IgD-negative memory B cell (primary cell): Measurements from ENCODE around the gene TEX53. TPM values are rescaled to one million over a fixed set of nuclear protein-coding genes. Genes with fewer than 3 reads are reported as not detected.

Experiments used
- H3K27ac Mint-ChIP-seq, 3 donors: one replicate each; pipeline ENCODE4 v1.8.0; 2020 to 2022; ENCODE audit warnings: mild to moderate bottlenecking in 3 of 3, mixed read lengths in 3 of 3, moderate library complexity in 1 of 3
- H3K27me3 Mint-ChIP-seq: one replicate; pipeline ENCODE4 v1.8.0; 2021; ENCODE audit warnings: mixed read lengths
- H3K36me3 Mint-ChIP-seq: one replicate; pipeline ENCODE4 v1.8.0; 2020; ENCODE audit warnings: mild to moderate bottlenecking, mixed read lengths
- H3K4me1 Mint-ChIP-seq, 3 donors: one replicate each; pipeline ENCODE4 v1.8.0; 2020 to 2022; ENCODE audit warnings: mixed read lengths in 3 of 3, mild to moderate bottlenecking in 1 of 3
- H3K4me3 Mint-ChIP-seq, 4 donors: one replicate each; pipeline ENCODE4 v1.8.0; 2020 to 2022; ENCODE audit warnings: mild to moderate bottlenecking in 4 of 4, mixed read lengths in 4 of 4, moderate library complexity in 3 of 4
- H3K9me3 Mint-ChIP-seq, 3 donors: one replicate each; pipeline ENCODE4 v1.8.0; 2020 to 2021; ENCODE audit warnings: mixed read lengths in 3 of 3, mild to moderate bottlenecking in 1 of 3
- polyA plus RNA-seq: library from polyadenylated mRNA; unstranded; fragments of 300-500 nt; fragmentation: Illumina TruSeq; gene quantifications from one replicate; pipeline ENCODE4 v1.2.3, GENCODE V29; 2021

TEX53 gene
- polyA plus RNA-seq, 1 donor from 2014 or later = not detected

- Mint-ChIP-seq H3K36me3 (no peaks in the 10 kb centered on the region), H3K4me1 (peaks cover 0 to 2% (median 0%) of the 10 kb centered on the region in 3 donors), H3K27ac (no peak overlapping the region), H3K4me3 (no peak overlapping the region), H3K27me3 (peaks cover 4% of the 10 kb centered on the region), H3K9me3 (peaks cover 0 to 3% (median 0%) of the 10 kb centered on the region in 3 donors)
Measured at GRCh38 chr9:114669961-114670360, 12.4 kb upstream of the TEX53 start.

DNA sequence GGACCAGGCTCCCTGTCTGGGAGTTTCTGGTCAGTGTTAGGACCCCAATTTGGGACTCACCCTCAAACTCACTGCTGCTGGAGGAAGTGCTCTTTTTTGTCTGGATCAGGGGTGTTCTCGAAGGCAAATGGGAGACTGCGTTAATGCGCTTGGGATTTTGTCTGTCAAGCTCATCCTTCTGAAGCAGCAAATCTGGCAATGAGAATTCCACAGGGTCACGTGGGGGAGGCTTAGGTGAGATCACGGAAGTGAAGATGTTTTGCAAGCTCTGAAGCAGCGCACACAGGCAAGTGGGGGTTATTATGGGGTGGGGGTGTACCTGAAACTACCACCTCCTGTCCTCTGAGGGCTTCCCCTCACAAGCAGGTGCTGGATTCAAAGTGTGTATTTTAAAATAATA lies 10.5 kb upstream of the TEX53 start:
- H3K36me3 Mint-ChIP-seq = no peaks in the 10 kb centered on the region
- no peak overlapping the region for H3K4me3 Mint-ChIP-seq
- H3K27ac Mint-ChIP-seq = no peak overlapping the region
- peaks cover 0 to 2% (median 0%) of the 10 kb centered on the region in 3 donors for H3K4me1 Mint-ChIP-seq
- peaks cover 3% of the 10 kb centered on the region for H3K27me3 Mint-ChIP-seq
- no peaks in the 10 kb centered on the region for H3K9me3 Mint-ChIP-seq

GRCh38 chr9:114666851-114667250 lies 9.2 kb upstream of the TEX53 start:
- Mint-ChIP-seq H3K4me3 (no peak overlapping the region), H3K36me3 (no peaks in the 10 kb centered on the region), H3K9me3 (no peaks in the 10 kb centered on the region), H3K27me3 (peaks cover 7% of the 10 kb centered on the region), H3K27ac (no peak overlapping the region), H3K4me1 (peaks cover 1 to 6% (median 5%) of the 10 kb centered on the region in 3 donors)

DNA sequence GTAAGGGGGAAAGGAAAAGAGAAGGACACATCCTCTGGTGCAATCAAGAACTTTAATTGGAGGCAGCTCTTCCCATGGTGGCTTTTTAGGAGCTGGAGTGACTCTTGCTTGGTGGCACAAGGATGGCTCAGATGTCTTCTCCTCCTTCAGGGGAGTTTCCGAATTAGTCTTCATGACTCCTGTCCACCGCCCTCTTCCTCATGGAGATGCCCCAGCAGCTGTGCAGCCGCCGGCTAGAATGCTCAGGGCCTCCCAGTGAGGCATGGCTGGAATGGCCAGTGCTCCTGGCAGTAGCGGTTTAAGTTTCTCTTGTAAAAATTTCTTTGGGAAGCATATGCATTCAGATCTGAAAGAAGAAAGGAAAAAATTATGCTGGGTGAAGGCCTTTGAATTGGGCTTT lies 8.8 kb upstream of the TEX53 start:
- Mint-ChIP-seq H3K27ac (no peak overlapping the region), H3K4me1 (peaks cover 1 to 6% (median 5%) of the 10 kb centered on the region in 3 donors), H3K36me3 (no peaks in the 10 kb centered on the region), H3K27me3 (peaks cover 7% of the 10 kb centered on the region), H3K4me3 (no peak overlapping the region), H3K9me3 (no peaks in the 10 kb centered on the region)

DNA sequence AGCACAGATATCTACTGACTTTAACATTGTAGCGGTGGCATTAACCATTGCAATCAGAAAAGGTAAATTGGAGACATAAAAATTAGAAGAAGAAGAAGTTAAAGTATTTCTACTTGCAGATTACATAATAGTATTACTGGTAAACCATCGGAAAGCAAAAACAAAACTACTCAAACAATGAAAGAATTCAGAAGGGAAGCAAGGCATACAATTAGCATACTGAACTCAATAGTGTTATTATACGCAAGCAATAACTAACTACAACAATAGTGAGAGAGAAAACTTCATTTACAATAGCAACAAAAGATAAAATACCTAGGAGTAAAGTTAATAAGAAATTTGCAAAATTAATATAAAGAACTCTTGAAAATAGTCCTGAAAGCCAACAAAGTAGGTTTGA lies 6.6 kb upstream of the TEX53 start:
- Mint-ChIP-seq H3K9me3 (no peaks in the 10 kb centered on the region), H3K36me3 (no peaks in the 10 kb centered on the region), H3K4me1 (peaks cover 1 to 6% (median 5%) of the 10 kb centered on the region in 3 donors), H3K27me3 (peaks cover 7% of the 10 kb centered on the region), H3K27ac (no peak overlapping the region), H3K4me3 (no peak overlapping the region)

DNA sequence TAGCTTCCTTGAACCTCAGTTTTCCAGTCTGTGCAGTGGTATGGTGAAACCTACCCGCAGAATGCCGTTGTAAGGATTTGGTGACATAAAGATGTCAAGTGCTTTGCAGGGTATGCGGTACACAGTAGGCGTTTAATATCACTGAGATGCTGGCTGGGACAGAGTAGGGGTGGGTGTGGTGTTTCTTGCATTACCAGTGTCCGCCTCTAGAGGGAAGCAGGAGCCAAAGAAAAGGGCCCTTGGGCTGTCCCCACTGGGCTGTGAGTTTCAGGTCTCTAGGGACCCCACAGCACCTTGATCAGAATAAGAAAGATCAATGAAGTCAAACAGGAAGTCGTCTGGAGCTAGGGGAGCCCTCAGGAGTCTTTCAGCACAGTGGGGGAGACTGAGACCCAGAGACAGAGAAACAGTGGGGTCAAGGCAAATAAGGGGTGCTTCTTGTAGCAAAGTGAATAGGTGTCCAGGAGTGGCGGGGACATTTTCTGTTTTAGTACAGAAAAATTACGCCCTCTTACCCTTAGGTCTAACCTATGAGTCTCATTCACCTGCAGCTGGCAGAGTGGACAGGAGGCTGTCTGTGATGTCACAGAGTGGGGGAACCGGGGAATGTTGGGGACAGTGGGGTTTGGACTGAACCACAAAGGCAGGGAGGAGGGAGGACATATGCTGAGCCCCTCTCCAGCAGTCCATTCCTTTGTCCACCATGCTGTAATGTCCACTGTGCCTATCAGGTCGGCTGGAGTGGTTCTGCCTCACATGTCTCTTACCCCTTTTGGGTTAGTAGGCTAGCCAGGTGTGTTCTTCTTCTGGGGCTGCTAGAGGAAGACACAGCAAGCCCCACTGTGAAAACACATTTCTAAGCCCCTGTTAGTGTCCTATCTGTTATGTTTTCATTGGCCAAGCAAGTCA lies 4.7 kb upstream of the TEX53 start:
- H3K36me3 Mint-ChIP-seq = peaks cover 3% of the 10 kb centered on the region
- peaks cover 7% of the 10 kb centered on the region for H3K27me3 Mint-ChIP-seq
- peak overlapping the region in 1 of 3 donors; percentile 74 for H3K27ac Mint-ChIP-seq
- H3K9me3 Mint-ChIP-seq = no peaks in the 10 kb centered on the region
- H3K4me3 Mint-ChIP-seq = no peak overlapping the region
- peaks cover 5 to 6% (median 5%) of the 10 kb centered on the region in 3 donors for H3K4me1 Mint-ChIP-seq

- H3K27me3 Mint-ChIP-seq = no peaks in the 10 kb centered on the region
Measured at GRCh38 chr9:114656301-114656700, 1.3 kb downstream of the TEX53 start.

DNA sequence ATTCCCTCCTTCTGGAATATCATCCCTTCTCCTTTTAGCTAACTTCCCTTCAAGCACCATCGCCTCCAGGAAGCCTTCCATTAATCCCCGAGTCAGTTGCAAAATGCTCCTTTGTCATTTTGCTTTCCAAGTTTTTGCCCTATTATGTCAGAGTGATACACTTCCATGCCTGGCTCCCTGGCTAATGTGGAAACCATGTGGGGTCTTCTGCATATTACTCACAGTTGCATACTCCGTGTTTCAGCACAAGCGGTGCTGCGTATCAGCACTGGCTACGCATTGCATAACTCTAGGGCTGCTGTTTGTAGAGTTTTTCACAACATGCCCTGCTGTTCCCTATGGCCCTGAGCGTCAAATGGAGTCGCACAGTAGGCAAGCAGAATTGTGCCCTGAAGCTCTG lies 1.9 kb downstream of the TEX53 start:
- Mint-ChIP-seq H3K4me1 (peaks cover 13 to 19% (median 13%) of the 10 kb centered on the region in 3 donors), H3K27ac (peak overlapping the region in 1 of 3 donors; percentile 28), H3K4me3 (no peak overlapping the region), H3K27me3 (no peaks in the 10 kb centered on the region), H3K36me3 (peaks cover 3% of the 10 kb centered on the region), H3K9me3 (no peaks in the 10 kb centered on the region)

More at GRCh38 chr9:114656301-114656700, 1.3 kb downstream of the TEX53 start:
- no peaks in the 10 kb centered on the region for H3K9me3 Mint-ChIP-seq
- H3K4me3 Mint-ChIP-seq = no peak overlapping the region
- peaks cover 3% of the 10 kb centered on the region for H3K36me3 Mint-ChIP-seq
- no peak overlapping the region for H3K27ac Mint-ChIP-seq
- H3K4me1 Mint-ChIP-seq = peaks cover 13 to 19% (median 13%) of the 10 kb centered on the region in 3 donors

DNA sequence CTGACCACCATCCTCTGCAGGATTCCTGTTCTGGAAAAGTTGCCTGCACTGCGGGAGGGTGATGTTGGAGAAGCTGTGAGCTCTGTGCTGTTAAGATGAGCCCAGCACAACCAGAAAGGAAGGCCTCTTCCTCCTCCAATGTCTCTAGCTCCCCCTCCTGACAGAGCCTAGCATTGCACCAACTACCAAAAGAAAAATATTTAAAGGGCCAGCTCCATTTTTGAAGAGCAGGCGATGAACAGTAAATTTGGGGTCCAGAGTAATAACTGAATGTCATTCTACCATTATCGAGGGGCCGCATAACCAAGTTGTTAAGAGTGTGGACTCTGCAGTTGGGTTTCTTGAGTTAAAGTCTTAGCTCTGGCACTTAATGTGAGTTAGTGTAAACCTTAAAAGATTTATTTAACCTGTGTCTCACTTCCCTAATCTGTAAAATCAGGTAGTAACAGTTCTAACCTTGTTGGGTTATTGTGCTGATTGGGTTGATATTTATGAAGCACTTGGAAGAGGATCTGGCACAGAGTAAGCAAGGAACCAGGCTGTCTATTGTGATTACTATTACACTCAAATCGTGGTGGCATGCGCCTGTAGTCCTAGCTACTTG lies 3.9 kb downstream of the TEX53 start:
- H3K4me3 Mint-ChIP-seq = peak overlapping the region in 2 of 4 donors; percentile 45 to 55
- H3K36me3 Mint-ChIP-seq = peaks cover 4% of the 10 kb centered on the region
- no peaks in the 10 kb centered on the region for H3K9me3 Mint-ChIP-seq
- peaks cover 13 to 19% (median 13%) of the 10 kb centered on the region in 3 donors for H3K4me1 Mint-ChIP-seq
- H3K27me3 Mint-ChIP-seq = no peaks in the 10 kb centered on the region
- H3K27ac Mint-ChIP-seq = peak overlapping the region in 2 of 3 donors; percentile 46 to 90

DNA sequence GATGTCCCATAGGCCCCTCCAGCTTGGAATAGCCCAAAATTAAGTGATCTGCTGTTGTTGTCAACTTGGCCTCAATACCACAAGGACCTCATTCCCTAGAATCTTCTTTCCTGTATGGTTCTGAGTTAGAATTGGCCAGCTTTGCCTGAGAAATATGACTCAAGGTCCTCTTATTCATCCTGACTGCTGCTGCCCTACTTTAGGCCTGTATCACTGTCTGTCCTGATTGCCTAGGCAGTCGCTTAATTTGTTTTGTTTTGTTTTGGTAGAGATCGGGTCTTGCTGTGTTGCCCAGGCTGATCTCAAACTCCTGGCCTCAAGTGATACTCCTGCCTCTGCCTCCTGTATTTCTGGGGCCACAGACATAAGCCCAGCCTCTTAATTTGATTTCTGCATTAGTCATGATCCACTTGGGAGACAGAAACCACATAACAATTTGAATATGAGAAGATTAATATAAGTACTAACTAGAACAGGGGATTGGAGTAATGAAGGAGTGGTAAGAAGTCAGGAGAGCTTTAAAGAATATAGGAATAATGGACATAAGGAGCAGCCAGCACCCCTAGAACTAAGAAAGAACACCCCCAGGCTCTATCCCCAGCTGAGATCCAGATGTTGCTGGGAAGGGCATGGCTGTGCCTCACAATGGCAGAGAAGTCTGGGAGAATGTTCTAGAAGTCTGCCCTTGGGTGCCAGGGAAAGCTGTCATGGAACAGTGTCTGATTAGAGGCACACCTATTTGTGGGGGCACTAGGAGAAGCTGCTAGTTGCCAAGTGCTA lies 4.6 kb downstream of the TEX53 start:
- peak overlapping the region in 2 of 4 donors; percentile 43 to 55 for H3K4me3 Mint-ChIP-seq
- no peaks in the 10 kb centered on the region for H3K9me3 Mint-ChIP-seq
- H3K27ac Mint-ChIP-seq = peak overlapping the region in 2 of 3 donors; percentile 46 to 90
- H3K4me1 Mint-ChIP-seq = peaks cover 13 to 19% (median 13%) of the 10 kb centered on the region in 3 donors
- peaks cover 4% of the 10 kb centered on the region for H3K36me3 Mint-ChIP-seq
- no peaks in the 10 kb centered on the region for H3K27me3 Mint-ChIP-seq

DNA sequence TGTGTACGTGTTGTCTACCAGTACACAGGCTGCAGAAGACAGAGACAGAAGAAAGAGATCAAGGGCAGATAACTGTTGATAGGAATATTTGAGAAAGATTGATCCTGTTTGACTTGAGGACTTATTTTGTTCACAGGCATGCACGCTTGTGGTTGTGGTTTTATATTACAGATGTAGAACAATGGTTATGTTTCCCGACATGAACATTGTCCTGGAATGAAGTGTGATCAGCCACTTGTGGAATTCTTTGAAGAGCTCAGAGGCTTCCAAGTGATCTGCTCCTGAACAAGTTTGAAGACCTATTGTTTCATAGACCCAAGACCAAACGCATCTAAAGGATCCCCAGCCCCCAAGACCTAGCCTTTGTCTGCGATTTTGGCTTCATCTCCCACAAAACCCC lies 13.7 kb downstream of the TEX53 start:
- Mint-ChIP-seq H3K27me3 (no peaks in the 10 kb centered on the region), H3K9me3 (peaks cover 0 to 4% (median 0%) of the 10 kb centered on the region in 3 donors), H3K4me1 (peaks cover 5 to 8% (median 5%) of the 10 kb centered on the region in 3 donors), H3K4me3 (no peak overlapping the region), H3K36me3 (peaks cover 9% of the 10 kb centered on the region), H3K27ac (peak overlapping the region in 1 of 3 donors; percentile 60)

GRCh38 chr9:114643001-114643400 lies 14.6 kb downstream of the TEX53 start:
- Mint-ChIP-seq H3K9me3 (peaks cover 0 to 4% (median 0%) of the 10 kb centered on the region in 3 donors), H3K4me1 (peaks cover 5 to 8% (median 5%) of the 10 kb centered on the region in 3 donors), H3K27me3 (no peaks in the 10 kb centered on the region), H3K27ac (no peak overlapping the region), H3K36me3 (peaks cover 9% of the 10 kb centered on the region), H3K4me3 (no peak overlapping the region)

DNA sequence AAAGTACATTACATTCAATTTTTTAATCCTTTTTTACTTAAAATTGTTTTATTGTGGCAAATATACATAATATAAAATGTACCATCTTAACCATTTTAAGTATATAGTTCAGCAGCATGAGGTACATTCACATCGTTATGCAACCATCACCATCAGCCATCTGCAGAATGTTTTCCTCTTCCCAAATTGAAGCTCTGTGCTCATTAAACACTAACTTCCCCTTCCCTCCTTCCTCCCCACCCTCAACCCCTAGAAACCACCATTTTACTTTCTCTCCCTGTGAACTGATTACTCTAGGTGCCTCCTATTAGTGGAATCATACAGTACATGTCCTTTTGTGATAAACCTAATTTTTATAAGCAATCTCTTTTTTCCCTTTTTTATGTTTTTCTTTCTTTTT lies 15.6 kb downstream of the TEX53 start:
- peaks cover 0 to under 1% (median 0%) of the 10 kb centered on the region in 3 donors for H3K9me3 Mint-ChIP-seq
- peaks cover 5 to 8% (median 5%) of the 10 kb centered on the region in 3 donors for H3K4me1 Mint-ChIP-seq
- H3K36me3 Mint-ChIP-seq = peaks cover 9% of the 10 kb centered on the region
- no peaks in the 10 kb centered on the region for H3K27me3 Mint-ChIP-seq
- H3K4me3 Mint-ChIP-seq = no peak overlapping the region
- peak overlapping the region in 2 of 3 donors; percentile 4 to 14 for H3K27ac Mint-ChIP-seq

GRCh38 chr9:114638404-114638803 lies 19.2 kb downstream of the TEX53 start:
- Mint-ChIP-seq H3K27me3 (no peaks in the 10 kb centered on the region), H3K4me3 (no peak overlapping the region), H3K36me3 (no peaks in the 10 kb centered on the region), H3K9me3 (no peaks in the 10 kb centered on the region), H3K4me1 (peaks cover 5 to 9% (median 7%) of the 10 kb centered on the region in 3 donors), H3K27ac (no peak overlapping the region)

GRCh38 chr9:114634387-114634786 lies 23.2 kb downstream of the TEX53 start:
- Mint-ChIP-seq H3K36me3 (no peaks in the 10 kb centered on the region), H3K27ac (no peak overlapping the region), H3K9me3 (no peaks in the 10 kb centered on the region), H3K4me3 (no peak overlapping the region), H3K4me1 (peaks cover 0 to 4% (median 1%) of the 10 kb centered on the region in 3 donors), H3K27me3 (no peaks in the 10 kb centered on the region)
